Colonic mucosa (tissue), 4 donors: ENCODE measurements around the gene SRPK2. TPM values are rescaled to one million over a fixed set of nuclear protein-coding genes. Genes with fewer than 3 reads are reported as not detected.
"Not testable (repeated sequence)": the region's sequence is repeated elsewhere in the genome, so short reads cannot be mapped to it uniquely, and the experiment has no call there.

Experiments
- DNase-seq: peaks from one replicate; pipeline ENCODE4 v3.0.0-alpha.2; 2020
- H3K27ac ChIP-seq: fragments of 200-600 bp; one replicate; pipeline ENCODE4 v1.8.0; 2021
- H3K27me3 ChIP-seq: fragments of 200-600 bp; one replicate; pipeline ENCODE4 v1.8.0; 2021
- H3K36me3 ChIP-seq: fragments of 200-600 bp; one replicate; pipeline ENCODE4 v1.8.0; 2021
- H3K4me1 ChIP-seq: fragments of 200-600 bp; one replicate; pipeline ENCODE4 v1.8.0; 2021; ENCODE audit warnings: mild to moderate bottlenecking
- H3K4me3 ChIP-seq: fragments of 200-600 bp; one replicate; pipeline ENCODE4 v1.8.0; 2021
- H3K9ac ChIP-seq, 2 donors: one replicate each; pipeline ENCODE4 v1.7.0; 2013; ENCODE audit warnings: control low read depth in 2 of 2, low read depth in 2 of 2, low read length in 2 of 2
- H3K9me3 ChIP-seq: fragments of 200-600 bp; one replicate; pipeline ENCODE4 v1.8.0; 2021
- intact Hi-C: fragments of 100-400 bp; cut with DNase I; formaldehyde crosslinking; loops from one replicate; pipeline ENCODE4 v1.14.1; 2022
- total RNA-seq, 2 donors: library from RNA; stranded (reverse); fragmentation: NEBNext Ultra II Directional in 1 of 2; extraction: Animal tissue kit (Norgen Biotek cat#: 25700) in 1 of 2; gene quantifications; one replicate each; pipeline ENCODE4 v1.2.1, GENCODE V29; 2021
- TF ChIP-seq, protein P1 (sequence below): fragments of 200-600 bp; IDR thresholded peaks from one replicate; pipeline ENCODE4 v1.8.0; 2022; ENCODE audit warnings: antibody characterized with exemption, mild to moderate bottlenecking
- donor health status: healthy.
- donor health status: DM: no; HTN: no; CAD: no.
- donor health status: DM: no; HTN: no; CAD: no.

The SRPK2 gene
- total RNA-seq, 2 donors from 2014 or later = 25.0 to 30.1 TPM

DNA sequence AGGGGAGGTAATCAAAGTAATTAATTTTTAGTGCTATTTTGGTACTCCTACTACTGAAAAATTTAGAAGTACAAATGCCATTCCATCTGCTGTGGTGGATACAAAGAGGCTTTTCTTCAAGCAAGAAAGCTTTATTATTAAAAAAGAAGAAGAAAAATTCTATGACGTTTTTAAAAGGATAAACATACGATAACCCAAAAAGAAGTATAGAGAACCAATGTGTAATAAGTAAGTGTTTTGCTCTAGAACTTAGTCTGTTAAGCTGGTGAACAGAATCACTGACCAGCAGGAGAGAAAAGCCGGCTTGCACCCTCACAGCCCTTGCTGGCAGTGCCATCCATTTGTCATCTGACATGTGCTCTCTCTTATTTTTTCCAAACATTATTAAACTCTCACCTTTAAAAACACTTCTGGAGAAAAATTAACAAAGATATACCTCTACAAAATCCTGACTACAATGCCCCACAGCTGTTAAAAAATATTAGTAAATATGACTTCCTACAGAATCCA, 81.5 kb downstream of the SRPK2 start:
- H3K4me1 ChIP-seq = no peaks in the 10 kb centered on the region
- H3K4me3 ChIP-seq = no peak overlapping the region
- intact Hi-C loops = no loop called here
- DNase-seq = no peak
- H3K36me3 ChIP-seq = no peaks in the 10 kb centered on the region
- no peaks in the 10 kb centered on the region for H3K27me3 ChIP-seq
- no peak overlapping the region for H3K27ac ChIP-seq
- H3K9me3 ChIP-seq = no peaks in the 10 kb centered on the region
- H3K9ac ChIP-seq = no peak overlapping the region
- TF ChIP-seq, protein P1, sequence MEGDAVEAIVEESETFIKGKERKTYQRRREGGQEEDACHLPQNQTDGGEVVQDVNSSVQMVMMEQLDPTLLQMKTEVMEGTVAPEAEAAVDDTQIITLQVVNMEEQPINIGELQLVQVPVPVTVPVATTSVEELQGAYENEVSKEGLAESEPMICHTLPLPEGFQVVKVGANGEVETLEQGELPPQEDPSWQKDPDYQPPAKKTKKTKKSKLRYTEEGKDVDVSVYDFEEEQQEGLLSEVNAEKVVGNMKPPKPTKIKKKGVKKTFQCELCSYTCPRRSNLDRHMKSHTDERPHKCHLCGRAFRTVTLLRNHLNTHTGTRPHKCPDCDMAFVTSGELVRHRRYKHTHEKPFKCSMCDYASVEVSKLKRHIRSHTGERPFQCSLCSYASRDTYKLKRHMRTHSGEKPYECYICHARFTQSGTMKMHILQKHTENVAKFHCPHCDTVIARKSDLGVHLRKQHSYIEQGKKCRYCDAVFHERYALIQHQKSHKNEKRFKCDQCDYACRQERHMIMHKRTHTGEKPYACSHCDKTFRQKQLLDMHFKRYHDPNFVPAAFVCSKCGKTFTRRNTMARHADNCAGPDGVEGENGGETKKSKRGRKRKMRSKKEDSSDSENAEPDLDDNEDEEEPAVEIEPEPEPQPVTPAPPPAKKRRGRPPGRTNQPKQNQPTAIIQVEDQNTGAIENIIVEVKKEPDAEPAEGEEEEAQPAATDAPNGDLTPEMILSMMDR = no peak

DNA sequence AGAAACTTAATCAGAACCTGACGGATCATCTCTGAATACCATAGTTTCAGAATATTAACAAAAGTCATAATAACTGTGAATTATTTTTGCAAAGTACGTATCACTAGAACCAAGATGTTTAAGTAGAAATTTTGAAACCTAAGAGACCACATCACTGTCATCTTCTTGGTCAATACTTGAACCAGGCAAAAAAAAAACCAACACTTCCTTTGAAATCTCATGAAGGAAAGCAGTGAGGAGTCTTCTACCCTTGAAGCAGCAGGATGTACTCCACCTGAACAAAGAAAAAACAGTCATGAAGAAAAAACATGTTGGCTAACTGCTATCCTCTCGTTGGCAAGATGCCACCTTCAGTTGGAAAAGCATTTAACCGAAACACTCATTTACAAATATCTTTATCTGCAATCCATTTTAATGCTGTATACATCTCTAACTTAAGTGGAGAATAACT, 82.4 kb downstream of the SRPK2 start:
- no peaks in the 10 kb centered on the region for H3K36me3 ChIP-seq
- intact Hi-C loops = no loop called here
- TF ChIP-seq, protein P1 = no peak
- no peak for DNase-seq
- no peak overlapping the region for H3K4me3 ChIP-seq
- no peak overlapping the region for H3K27ac ChIP-seq
- H3K27me3 ChIP-seq = no peaks in the 10 kb centered on the region
- no peaks in the 10 kb centered on the region for H3K4me1 ChIP-seq
- no peak overlapping the region for H3K9ac ChIP-seq
- no peaks in the 10 kb centered on the region for H3K9me3 ChIP-seq

DNA sequence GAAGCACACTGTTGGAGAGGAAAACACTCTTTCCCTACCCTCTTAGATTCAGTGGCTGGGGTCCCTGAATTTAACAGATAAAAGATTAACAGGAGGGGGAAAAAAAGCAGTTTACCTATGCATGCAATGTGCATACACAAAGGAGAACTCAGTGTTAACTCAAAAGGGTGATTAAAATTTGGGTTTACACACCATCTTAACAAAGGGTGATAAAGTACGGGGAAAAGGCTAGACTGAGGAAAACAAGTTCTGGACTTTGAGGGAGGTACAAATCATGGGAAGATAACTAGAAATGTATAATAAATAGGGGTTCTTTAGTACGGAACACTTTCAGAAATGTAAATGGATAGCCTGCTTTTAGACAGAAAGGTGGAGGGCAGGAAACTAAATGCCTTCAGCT, 83.1 kb downstream of the SRPK2 start:
- Histone ChIP-seq H3K36me3 (no peaks in the 10 kb centered on the region), H3K27ac (no peak overlapping the region), H3K4me3 (no peak overlapping the region), H3K4me1 (no peaks in the 10 kb centered on the region), H3K9me3 (no peaks in the 10 kb centered on the region), H3K9ac (no peak overlapping the region), H3K27me3 (no peaks in the 10 kb centered on the region)
- DNase-seq = no peak
- TF ChIP-seq, protein P1 = no peak
- intact Hi-C loops = no loop called here

DNA sequence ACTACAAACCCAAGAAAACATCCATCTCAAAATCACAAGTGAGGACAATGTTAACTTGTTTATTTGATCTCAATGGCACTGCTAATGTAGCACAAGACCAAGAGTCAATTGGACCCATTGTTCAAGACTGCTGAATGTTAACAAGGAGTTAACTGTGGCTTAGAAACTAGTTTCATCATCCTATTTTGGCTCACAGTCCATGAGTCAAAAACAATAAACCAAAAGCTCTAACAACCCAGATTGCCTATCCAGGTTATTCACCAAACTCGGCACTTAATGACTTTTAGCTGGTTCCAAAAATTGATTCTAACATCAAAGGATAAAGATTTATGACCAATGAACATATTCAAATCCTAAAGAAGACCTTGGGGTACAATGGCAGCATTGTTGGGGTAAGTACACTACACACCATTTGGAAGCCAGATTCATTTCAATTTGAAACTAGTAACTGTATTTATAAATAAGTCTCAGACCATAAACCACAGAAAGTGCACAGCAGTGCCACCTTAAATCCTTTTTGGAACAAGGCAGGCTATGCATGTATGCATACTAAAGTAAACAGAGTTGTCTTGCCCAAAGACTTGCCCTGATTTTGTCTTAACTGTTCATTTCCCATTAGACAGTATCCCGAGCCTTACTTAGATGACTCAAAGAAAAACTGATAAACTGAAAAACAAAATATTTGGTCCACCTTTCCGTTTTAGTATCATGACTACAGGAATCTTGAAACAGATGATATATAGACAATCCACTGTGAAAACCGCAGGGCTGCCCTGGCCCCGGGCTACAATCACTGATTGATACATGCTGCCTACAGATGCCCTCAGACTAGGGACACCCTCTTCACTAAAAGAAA, 84.5 kb downstream of the SRPK2 start:
- H3K9ac ChIP-seq = no peak overlapping the region
- TF ChIP-seq, protein P1 = no peak
- no peaks in the 10 kb centered on the region for H3K9me3 ChIP-seq
- H3K27ac ChIP-seq = no peak overlapping the region
- H3K27me3 ChIP-seq = no peaks in the 10 kb centered on the region
- no peaks in the 10 kb centered on the region for H3K36me3 ChIP-seq
- intact Hi-C loops = no loop called here
- no peak overlapping the region for H3K4me3 ChIP-seq
- H3K4me1 ChIP-seq = no peaks in the 10 kb centered on the region
- no peak for DNase-seq

DNA sequence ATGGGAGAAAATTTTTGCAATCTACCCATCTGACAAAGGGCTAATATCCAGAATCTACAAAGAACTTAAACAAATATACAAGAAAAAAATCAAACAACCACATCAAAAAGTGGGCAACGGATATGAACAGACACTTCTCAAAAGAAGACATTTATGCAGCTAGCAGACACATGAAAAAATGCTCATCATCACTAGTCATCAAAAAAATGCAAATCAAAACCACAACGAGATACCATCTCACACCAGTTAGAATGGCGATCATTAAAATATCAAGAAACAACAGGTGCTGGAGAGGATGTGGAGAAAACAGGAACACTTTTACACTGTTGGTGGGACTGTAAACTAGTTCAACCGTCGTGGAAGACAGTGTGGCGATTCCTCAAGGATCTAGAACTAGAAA, 88.1 kb downstream of the SRPK2 start:
- H3K4me1 ChIP-seq, H3K27me3 ChIP-seq, intact Hi-C loops, DNase-seq, H3K36me3 ChIP-seq, H3K27ac ChIP-seq, H3K9ac ChIP-seq, H3K4me3 ChIP-seq, H3K9me3 ChIP-seq: not testable (repeated sequence)

DNA sequence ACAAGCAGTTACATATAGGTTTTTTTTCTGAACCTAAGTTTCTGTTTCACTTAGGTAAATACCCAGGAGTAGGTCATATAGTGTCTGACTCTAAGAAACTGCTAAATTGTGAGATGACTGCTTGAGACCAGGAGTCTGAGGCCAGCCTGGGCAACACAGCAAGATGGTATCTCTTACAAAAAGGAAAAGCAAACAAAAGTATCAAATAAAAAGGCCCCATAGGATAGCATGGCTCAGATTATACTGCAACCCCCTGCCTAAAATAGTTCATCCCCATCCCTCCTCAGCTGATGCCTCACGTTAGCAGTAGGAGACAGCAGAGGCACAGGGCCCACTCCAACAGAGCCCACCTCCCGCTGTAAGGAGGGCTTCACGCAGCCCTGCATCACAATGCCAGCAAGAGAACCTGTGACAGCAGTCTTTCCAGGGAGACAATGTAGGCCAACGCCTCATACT, 90.3 kb downstream of the SRPK2 start:
- Histone ChIP-seq H3K27ac (no peak overlapping the region), H3K27me3 (no peaks in the 10 kb centered on the region), H3K4me3 (no peak overlapping the region), H3K9ac (no peak overlapping the region), H3K9me3 (no peaks in the 10 kb centered on the region), H3K36me3 (no peaks in the 10 kb centered on the region), H3K4me1 (no peaks in the 10 kb centered on the region)
- intact Hi-C loops = no loop called here
- TF ChIP-seq, protein P1 = no peak
- DNase-seq = no peak
